ENCODE results near the gene TRPT1.
"Not testable (repeated sequence)": the region's sequence is repeated elsewhere in the genome, so short reads cannot be mapped to it uniquely, and the experiment has no call there.

Gene TRPT1

DNA sequence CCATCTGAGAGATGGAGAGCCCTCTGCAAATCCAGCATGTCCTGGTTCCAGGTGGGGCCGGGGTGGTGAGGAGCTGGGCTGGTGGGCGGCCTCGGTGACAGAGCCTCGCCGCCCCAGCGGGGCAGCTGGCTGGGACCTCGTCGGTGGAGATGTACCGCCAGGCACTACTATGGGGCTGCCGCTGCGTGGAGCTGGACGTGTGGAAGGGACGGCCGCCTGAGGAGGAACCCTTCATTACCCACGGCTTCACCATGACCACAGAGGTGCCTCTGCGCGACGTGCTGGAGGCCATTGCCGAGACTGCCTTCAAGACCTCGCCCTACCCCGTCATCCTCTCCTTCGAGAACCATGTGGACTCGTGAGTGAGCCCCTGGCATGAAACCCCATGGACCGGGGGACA, 32.4 kb upstream of the TRPT1 start:
- no peak for DNase-seq

DNA sequence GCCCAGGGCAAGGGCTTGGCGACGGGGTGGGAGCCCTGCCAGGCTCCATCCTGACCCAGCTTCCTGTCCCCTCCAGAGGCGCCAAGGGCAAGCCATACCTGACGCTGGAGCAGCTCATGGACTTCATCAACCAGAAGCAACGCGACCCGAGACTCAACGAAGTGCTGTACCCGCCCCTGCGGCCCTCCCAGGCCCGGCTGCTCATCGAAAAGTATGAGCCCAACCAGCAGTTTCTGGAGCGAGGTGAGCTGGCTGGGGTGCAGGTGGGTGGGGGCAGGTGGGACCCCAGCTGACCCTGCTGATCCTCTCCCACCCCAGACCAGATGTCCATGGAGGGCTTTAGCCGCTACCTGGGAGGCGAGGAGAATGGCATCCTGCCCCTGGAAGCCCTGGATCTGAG, 30.3 kb upstream of the TRPT1 start:
- no peak for DNase-seq

DNA sequence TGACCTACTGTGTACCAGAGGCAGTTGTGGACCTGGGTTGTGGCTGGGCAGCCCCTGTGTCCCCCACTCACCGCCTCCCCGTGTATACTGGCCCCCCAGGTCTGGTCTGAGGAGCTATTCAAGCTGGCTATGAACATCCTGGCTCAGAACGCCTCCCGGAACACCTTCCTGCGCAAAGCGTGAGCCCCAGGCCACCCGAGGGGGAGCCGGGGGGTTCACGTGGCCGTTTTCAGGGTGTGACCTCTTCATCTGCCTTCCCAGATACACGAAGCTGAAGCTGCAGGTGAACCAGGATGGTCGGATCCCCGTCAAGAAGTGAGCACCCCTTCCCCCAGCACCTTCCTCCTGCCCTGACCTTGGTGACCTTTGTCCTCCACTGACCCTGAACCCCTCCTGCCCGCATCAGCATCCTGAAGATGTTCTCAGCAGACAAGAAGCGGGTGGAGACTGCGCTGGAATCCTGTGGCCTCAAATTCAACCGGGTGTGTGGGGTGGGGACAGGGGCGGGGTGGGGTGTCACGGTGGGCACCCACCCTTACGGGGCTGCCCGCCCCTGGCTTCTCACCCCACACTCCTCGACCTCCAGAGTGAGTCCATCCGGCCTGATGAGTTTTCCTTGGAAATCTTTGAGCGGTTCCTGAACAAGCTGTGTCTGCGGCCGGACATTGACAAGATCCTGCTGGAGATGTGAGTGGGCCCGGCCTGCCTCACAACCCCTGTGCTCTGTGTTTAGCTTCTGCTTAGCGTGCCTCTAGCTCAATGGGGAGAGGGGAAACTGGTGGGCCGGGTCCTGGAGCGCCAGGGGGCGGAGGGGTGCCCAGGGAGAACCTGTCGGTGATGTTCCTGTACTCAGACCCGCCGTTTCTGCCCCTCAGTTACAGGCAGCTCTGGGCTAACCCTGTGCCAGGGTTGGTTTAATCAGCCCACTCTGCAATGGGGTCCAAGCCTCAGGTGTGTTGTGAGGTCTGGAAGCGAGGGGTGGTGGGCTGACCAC, 29.4 kb upstream of the TRPT1 start:
- DNase-seq: no peak

DNA sequence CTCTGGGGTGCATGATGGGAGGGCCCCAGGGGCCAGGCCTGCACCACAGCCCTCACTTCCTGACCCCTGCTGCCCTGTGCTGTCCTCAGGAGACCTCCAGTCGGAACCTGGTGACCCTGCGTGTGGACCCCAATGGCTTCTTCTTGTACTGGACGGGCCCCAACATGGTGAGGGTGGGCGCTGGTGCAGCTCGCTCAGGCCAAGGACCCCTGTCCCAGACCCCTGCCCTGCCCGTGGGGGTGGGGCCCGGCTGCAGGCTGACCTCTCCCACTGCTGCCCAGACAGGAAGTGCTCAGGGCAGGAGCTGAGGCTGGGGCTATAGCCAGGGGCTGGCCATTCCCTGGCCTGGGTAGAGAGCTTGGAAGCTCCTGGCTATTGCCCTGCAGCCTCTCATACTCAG, 28.3 kb upstream of the TRPT1 start:
- no peak for DNase-seq

DNA sequence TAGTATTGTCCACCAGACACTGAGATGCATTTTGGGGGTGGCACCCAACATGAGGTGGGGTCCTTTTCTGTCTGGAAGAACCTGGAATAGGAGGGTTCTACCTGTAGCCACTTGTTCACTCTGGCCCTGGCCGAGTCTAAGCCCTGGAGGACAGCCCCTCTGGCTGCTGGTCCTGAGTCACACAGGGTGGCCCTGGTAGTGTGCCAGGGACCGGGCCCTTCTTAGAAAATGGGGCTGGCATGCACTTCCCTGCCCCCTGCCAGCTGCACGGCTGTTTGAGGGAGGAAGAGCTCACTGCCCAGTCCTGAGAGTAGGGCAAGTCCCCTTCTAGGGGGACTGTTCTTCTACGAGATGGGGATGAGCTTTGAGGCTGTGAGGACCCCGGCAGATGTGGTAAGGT, 27.5 kb upstream of the TRPT1 start:
- no peak for DNase-seq

DNA sequence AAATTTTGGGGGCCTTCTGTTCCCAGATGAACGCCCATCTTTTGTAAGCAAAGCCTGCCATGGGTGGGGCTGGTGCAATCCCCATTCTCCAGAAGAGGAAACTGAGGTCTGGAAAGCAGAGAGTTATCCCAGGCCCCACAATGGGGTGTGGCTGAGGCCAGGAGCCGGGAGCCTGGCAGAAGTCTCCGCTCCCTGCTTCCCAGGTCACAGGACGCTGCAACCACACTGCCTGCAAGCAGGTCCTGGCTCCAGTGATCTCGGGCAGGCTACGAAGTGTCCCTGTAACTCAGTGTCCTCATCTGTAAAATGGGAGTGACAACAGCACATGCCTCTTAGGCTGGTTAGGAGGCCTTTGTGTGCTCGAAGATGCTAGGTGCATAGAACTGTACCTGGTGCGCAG, 27.1 kb upstream of the TRPT1 start:
- DNase-seq: no peak

DNA sequence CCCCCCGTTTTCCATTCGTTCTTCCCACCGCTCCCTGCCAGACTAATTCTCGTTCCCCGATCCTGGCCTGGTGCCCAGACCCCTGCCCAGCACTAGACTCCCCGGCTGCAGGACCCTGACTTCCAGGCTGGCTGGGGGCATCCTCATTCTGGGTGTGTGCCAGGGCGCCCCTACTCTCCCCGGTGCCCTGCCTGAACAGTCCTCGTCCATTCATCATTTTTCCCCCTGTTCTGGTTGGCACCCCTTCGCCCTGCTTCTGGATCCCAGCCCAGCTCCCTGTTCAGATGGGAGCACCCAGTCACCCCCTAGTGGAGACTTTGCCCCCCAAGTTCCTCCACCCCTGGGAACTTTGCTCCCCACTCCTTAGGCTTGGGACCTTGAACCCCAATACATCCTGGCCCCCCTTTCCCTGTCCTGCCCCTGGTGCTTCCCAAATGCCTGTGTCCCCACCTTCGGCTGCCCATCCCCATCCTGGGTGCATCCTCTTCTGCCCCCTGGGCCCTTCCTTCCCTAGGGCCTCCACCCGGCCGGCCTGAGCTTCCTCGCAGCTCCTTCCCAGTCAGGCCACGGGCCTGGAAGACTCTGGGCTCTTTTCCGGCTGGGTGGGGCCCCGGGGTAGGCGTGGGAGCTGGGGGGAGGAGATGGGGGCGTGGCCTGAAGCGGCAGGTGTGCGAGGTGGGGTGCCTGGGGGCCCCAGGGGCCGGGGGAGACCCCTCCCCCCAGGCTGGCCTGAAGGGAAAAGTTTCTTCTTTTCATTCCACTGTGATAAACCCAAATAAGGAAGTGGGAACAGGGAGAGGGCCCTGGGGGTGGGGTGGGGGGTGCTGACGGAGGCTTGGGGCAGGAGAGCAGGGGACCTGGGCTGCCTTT, 26.3 kb upstream of the TRPT1 start:
- DNase-seq: no peak

DNA sequence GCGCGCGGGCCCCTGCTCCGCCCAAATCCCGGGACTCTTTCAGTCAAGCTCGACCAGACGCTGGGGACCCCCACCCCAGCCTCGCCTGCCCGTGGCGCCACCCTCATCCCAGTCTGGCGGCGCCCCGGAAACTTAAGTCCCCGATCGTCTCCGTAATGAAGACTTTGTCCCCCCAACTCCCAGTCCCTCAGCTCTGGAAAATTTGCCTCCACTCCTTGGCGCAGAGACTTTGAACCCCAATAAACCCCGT, 25.7 kb upstream of the TRPT1 start:
- no peak for DNase-seq

DNA sequence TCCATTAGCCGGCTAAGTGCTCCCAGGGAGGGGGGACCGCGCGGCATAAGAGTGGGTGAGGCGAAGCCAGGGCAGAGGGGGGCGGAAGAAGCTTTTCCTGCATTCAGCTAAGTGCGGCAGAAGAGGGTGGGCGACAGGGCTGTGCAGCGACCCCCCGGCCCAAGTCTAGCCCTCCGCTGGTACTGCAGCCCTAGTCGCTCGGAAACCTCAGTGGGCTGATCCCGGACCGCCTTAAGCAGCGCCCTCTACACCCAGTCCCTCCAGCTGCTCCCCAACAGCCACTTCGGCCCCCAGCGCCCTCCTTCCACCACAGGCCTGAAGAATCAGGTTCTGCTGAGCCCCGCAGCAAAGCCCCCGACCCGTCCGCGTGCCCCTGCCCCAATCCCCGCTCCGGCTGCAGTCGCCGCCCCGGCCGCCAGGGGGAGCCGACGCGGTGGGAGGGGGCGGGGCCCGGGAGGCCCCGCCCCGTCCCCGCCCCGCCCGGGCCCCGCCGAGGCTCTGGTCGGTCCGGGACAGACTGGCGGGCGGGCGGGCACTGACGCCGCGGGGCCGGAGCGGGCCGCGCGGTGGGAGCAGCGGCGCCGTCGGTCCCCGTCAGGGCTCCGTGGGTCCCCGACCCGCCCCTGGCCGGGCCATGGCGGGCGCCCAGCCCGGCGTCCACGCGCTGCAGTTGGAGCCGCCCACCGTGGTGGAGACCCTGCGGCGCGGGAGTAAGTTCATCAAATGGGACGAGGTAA, 25.2 kb upstream of the TRPT1 start, which contains the start of gene PLCB3:
TSS of gene PLCB3 (plus strand) at position 515 of the 737 bp plus-strand sequence. CDS start at position 635, 120 bp downstream.
- no peak for DNase-seq

DNA sequence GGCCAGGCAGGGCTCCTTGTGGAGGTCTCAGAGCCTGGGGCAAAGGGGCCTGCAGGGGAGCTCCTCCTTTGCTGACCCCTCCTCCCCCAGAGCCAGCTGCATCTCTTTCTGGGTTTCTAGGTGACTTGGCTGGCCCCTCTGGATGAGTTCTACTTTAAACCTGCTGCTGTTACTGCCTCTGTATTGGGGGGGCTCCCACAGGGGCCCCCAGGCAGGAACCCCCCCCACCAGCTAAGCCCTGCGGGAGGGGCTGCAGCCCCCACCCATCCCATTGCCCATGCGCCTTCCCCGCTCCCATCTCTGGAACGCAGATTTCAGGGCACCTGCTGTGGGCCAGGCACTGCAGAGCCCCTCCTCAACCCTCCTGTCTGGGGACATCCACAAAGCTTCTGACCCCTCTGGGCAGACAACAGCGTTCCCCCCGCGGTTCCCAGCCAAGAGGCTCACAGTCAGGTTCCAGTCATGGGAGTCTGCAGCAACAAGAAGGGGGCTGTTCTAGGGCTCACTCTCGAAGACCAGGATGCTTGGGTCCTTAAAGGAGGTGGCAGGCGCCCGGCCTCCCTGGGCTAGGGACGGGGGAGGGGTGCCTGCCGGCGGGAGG, 24.5 kb upstream of the TRPT1 start:
- no peak for DNase-seq

DNA sequence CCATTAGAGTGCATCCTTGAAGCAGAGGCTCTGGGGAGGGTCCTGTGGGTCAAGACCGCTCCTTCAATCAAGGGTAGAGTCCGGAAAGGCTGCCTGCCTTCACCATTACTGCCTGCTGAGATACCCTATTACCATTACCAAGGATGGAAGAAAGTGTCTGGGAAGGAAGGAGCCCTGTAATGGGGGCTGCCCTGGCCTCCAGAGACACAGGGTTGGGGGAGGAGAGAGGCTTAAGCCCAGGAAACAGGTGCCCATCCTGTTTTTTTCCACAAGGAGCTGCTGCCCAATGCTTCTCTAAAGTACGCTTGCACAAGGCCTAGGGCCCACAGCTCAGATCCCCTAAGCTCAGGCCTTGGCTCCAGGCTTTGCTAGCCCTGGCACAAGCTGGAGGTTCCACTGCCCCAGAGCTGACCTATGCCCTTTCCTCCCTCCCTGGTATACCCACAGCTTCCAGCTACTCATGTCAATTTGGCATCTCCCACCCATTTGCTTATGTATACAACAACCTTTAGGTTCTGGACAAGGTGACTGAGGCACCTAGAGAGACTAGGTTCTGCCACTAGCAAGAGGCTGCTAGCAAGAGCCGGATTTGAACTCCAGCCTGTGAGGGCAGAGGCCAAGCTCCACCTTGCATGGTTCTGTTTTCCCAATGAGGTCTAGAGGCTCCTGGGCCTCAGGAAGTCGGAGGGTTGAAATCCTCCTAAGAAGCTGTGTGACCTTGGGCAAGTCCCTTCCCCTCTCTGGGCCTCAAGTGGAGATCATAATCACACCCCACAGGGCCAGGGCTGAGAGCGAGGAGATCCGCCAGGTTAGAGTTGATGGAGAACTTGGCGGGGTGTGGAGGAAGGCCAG, 23.8 kb upstream of the TRPT1 start:
- DNase-seq: no peak

DNA sequence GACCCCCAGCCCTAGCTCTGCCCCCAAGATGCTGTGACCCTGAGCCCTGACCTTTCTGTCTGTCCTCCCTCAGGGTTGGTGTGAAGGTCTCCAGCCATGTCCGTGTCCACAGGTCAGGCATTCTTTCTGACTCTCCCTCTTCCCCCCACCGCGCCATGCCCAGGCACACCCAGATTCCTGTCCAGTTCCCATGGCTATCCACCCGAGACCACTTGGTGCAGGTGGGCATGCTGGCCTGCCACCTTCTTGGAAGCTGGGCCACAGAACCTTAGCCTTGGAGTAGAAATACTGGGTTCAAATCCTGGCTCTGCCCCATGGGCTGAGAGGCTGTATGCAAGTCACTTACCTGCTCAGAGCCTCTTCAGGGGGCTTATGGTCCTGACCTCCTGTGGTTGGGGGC, 23.1 kb upstream of the TRPT1 start:
- DNase-seq: no peak

DNA sequence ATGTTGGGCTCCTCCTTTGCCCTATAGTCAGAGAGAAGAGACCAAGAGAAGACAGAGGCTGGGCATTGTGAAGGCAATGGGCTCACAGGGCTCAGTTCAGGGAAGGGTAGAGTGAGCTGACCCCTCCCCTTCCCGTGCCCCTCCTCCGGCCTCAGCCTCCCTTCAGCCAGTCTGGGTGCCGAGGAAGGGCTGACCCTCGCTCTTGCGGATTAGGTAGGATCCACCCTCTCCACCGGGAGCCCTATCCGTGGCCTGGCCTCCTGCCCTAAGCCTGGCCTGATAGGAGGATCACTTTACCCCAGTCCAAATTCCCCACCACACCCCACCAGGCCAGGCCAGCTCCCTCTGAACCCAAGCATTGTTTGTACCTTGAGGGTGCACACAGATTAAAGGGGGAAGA, 22.6 kb upstream of the TRPT1 start:
- DNase-seq: no peak

DNA sequence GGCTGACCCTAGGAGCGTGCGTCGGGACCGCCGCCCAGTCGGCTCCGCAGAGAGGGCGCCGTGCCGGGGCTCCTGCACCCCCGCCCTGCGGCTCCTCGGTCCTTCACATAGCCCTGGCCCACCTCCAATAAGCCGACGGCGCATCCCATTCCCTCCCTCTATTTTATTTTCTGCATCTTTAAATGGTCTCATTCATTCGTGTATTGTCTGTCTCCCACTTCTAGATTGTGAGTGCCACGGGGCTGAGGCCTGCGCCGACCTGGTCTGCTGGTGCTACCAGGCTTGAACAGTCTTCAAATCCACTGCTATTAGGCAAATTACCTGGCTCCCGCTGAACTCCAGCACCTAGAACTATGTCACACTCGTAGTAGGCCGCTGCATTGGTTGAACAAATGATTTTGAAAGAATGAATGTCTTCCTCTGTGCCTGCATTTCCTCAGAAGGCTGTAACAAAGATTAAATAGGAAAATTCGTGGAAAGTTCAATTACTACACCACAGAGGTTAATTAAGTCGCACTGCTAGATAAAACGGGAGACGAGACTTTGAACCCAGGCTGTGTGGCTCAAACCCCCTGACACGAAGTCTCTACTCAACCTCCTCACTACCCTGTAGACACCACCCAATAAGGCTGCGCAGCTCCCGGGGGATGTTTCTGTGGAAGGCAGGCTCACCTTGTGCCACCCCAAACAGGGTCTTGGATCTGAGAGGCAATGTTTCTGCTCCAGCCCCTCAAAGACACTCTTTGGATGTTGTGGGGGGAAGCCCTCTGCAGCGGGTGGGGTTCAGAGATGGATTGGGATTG, 21.9 kb upstream of the TRPT1 start:
- no peak for DNase-seq

DNA sequence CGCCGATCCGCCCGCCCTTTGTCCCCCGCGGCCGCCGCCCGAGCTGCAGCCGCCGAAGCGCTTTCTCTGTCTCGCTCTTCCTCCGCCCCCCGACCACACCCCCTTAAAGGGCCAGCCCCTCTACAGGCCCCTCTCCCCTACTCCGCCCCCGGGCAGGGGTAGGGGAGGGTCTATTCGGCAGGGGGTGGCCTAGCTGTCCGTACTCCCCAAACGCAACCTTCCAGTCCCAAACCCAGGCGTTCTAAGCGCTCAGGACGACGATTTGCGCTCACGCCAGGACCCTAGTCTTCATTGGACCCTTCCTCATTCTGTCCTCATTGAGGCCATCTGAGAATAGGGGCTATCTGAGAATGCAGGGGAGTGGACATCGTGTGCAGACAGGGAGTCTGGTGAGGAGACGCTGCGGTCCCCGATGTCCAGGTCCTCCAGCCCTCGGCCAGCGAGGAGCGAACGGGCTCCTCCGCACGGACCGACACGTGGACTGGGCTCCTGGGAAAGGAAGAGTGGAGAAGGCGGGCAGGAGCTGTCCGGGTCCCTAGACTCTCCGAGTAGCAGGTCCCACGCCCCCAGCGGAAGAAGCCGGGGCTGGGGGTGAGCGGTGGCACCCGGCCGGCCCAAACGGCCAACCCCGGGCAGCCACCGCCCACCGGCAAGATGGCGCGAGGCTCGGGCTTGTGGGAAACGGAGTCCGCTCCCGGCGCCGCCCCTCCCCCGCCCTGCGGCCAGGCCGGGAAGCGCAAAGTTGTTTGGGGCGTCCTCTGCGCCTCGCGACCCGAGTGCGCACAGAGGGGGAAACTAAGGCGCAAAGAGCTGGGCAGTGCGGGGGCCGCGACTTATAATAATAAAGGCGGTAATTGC, 21.1 kb upstream of the TRPT1 start, which contains the start of gene PPP1R14B:
TSS of gene PPP1R14B (minus strand) at position 73 of the 858 bp plus-strand sequence. CDS start 270 bp downstream, outside the sequence.
- DNase-seq: peak; percentile 57

DNA sequence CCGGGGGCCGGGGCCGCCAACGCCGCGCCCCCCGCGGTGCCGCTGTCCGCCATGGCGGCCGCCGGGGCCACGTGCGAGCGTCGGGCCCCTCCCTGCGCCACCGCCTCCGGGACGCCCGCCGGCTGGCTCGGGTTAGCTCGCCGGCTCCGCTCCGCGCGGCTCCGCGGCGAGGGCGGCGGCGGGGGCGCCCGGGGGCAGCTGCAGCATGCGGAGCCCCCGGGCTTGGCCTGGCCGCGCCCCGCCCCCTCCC, 20.6 kb upstream of the TRPT1 start:
- not testable (repeated sequence) for DNase-seq

DNA sequence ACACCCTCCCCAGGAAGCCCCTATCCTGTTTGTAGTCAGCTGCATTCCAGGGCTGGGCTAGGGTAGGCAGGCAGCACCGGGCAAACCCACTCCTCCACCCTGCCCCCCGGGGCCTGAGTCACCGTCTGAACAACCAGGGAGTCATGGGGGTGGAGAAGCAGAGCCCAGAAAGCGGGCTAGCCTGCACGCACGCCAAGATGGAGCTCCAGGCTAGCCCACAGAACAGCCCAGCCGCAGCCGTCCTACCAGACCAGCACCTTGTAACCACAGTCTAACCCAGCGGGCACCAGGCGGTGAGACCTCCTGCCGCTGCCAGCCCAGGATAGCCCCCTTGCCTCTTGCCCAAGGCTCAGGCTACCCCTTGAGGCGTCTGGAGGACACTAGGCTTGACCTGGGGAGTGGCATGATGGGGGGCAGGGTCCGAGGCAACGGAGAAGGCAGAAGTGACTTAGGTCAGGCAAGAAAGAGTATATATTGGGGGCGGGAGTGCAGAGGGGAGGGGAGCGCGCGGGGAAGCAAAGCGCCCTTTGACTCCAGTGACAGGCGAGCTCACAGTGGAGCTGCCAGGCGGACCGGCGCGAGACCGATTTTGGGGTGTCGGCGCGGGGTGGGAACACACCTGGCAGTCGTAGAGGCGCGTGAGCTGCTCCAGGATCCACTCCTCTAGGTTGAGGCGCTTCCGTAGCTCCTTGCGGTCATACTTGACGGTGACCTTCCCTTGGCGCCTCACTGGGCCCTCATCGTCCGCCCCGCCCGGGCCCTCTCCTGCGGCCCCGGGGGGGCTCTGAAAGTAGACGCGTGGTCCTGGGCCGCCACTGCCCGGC, 20.0 kb upstream of the TRPT1 start:
- no peak for DNase-seq

DNA sequence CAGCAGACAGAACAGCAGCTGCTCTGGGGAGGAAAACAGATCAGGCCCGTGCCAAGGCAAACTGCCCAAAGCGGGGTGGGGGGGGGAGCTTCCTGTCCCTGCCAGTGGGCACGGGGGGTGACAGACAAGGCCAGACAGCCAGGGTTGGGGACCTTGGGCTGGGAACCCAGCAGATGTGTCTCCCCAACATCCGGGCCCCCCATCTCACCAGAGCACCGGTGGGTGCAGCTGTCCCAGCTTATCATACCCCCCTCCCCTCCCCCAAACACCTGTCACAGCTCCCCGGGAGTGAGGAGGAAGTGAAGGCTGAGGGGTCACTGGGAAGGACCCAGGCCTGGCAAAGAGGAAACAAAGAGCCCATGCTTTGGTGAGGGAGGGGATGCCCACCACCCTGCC, 19.4 kb upstream of the TRPT1 start:
- DNase-seq: no peak

DNA sequence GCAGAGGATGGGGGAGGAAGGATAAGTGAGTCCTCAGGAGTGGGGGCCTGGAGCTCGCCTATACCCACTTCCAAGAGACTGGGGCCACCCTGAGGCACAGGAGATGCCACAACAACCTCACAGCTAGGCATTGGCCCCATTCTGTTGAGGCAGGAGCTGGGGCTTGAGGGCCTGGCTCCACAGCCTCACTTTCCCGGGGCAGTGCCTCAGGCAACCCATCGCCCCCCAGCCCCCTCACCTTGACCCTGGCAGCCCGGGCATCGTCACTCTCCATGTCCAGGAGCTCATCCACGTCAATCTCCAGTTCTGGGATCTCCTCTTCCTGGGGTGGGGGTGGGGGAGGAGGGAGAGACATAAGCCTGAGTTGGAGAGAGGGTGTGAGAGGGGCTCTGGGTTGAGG, 19.0 kb upstream of the TRPT1 start:
- no peak for DNase-seq

All from GOT3 (cell line).